Testis (tissue), 2 donors: ENCODE results near the gene LRP1.

ENCODE experiments used
- CTCF ChIP-seq, 3 experiments: fragments of 450-650 bp in 2 of 3; fragments of 200-600 bp in 1 of 3; sonication (generic) in 1 of 3; IDR thresholded peaks; one replicate each; pipeline ENCODE4 v1.5.1; 2016 to 2019; ENCODE audit warnings: antibody characterized with exemption in 3 of 3, mild to moderate bottlenecking in 2 of 3, moderate library complexity in 1 of 3
- POLR2A ChIP-seq: fragments of 450-650 bp; IDR thresholded peaks from one replicate; pipeline ENCODE4 v1.6.1; 2017; ENCODE audit warnings: antibody characterized with exemption, mild to moderate bottlenecking, moderate library complexity

- no peak for TF ChIP-seq CTCF (IDR thresholded peaks at IDR 0.05)
- TF ChIP-seq POLR2A = no peak
These were observed 74.0 kb downstream of the LRP1 start for GRCh38 chr12:57202321-57202720.
